ENCODE data around the gene ANKRD2.

DNA sequence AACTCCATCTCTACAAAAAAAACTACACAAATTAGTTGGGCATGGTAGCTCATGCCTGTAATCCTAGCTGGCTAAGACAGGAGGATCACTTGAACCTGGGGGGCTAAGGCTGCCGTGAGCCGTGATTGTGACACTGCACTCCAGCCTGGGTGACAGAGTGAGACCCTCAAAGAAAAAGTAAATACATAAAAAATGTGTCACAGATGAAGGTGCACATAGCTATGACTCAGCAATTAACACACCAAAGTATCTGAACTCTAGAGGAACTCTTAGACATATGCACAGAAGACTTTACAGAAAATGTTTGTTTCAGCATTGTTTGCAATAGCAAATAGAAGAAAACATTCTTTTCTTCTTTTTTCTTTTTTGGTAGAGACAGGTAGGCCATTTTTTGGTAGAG, 25.2 kb downstream of the ANKRD2 start:
- TF ChIP-seq CTCF (IDR thresholded peaks at IDR 0.05; ENCODE audit: insufficient read depth, low read length, poor library complexity, severe bottlenecking) (no peak), EZH2phosphoT487 (conservative IDR thresholded peaks at IDR 0.05; ENCODE audit: low read length) (no peak)

Data from SU-DHL-6 (cell line).